GM18519 (cell line): ENCODE data around the gene MYL12A.
A peak's percentile ranks its signal among the peaks of the same experiment; 100 is the strongest.

Experiments
- ATAC-seq: cut with Tn5 transposase; IDR thresholded peaks from one replicate; pipeline ENCODE4 v1.9.1; 2021; ENCODE audit warnings: mild to moderate bottlenecking, moderate library complexity; ENCODE audit not compliant: unreplicated experiment, low FRiP score

The MYL12A gene

GRCh38 chr18:3223356-3223755 is 24.2 kb upstream of the MYL12A start:
- no peak for ATAC-seq

- ATAC-seq: no peak
These were observed 23.4 kb upstream of the MYL12A start for GRCh38 chr18:3224223-3224622.

- ATAC-seq: no peak
These were observed 22.0 kb upstream of the MYL12A start for GRCh38 chr18:3225588-3225987.

- ATAC-seq: no peak
These were observed 21.6 kb upstream of the MYL12A start for GRCh38 chr18:3226048-3226447.

- ATAC-seq: no peak
These were observed 16.9 kb upstream of the MYL12A start for GRCh38 chr18:3230401-3231334.

- ATAC-seq: no peak
These were observed 14.6 kb upstream of the MYL12A start for GRCh38 chr18:3233004-3233403.

- ATAC-seq: no peak
These were observed 14.0 kb upstream of the MYL12A start for GRCh38 chr18:3233433-3234168.

GRCh38 chr18:3234457-3234856 is 13.1 kb upstream of the MYL12A start:
- no peak for ATAC-seq

GRCh38 chr18:3235846-3236245 is 11.8 kb upstream of the MYL12A start:
- no peak for ATAC-seq

GRCh38 chr18:3236470-3236869 is 11.1 kb upstream of the MYL12A start:
- ATAC-seq: no peak

GRCh38 chr18:3238742-3239141 is 8.9 kb upstream of the MYL12A start:
- no peak for ATAC-seq

GRCh38 chr18:3245185-3245564 is 2.4 kb upstream of the MYL12A start:
- no peak for ATAC-seq

- peak; percentile 48 for ATAC-seq
These were observed 1.6 kb upstream of the MYL12A start for GRCh38 chr18:3245853-3246634.

GRCh38 chr18:3246635-3247239 is 864 bp upstream of the MYL12A start:
- ATAC-seq: no peak

GRCh38 chr18:3248062-3248657 is 559 bp downstream of the MYL12A start:
- ATAC-seq: no peak

- no peak for ATAC-seq
These were observed 1.2 kb downstream of the MYL12A start for GRCh38 chr18:3248658-3249359.

- no peak for ATAC-seq
These were observed 2.9 kb downstream of the MYL12A start for GRCh38 chr18:3250237-3251107.

GRCh38 chr18:3251249-3251962 is 3.8 kb downstream of the MYL12A start:
- ATAC-seq: no peak
